Measurements from ENCODE around the gene CLIP4. TPM values are rescaled to one million over a fixed set of nuclear protein-coding genes. Genes with fewer than 3 reads are reported as not detected.

Gene CLIP4
- total and polyA plus RNA-seq, 10 of the 15 experiments (the other 5 are each of a cell fraction or from before 2014, with no cell fraction given), result 5.5 to 34.9 (median 16.8) TPM

GRCh38 chr2:29207352-29208148, 92.3 kb downstream of the CLIP4 start:
- in situ Hi-C loops (cut with MboI), result no loop called here

More at GRCh38 chr2:29207352-29208148, 92.3 kb downstream of the CLIP4 start:
- TF ChIP-seq CEBPZ (IDR thresholded peaks at IDR 0.05; ENCODE audit: low read depth, low read length) (no peak), TBL1XR1 (IDR thresholded peaks at IDR 0.05; ENCODE audit: low read depth, low read length) (no peak), IRF3 (IDR thresholded peaks at IDR 0.05) (no peak), PML (IDR thresholded peaks at IDR 0.05; ENCODE audit: low read length) (no peak), PAX5 (IDR thresholded peaks at IDR 0.05; ENCODE audit: borderline replicate concordance, low read depth, low read length) (no peak), JUND (IDR thresholded peaks at IDR 0.05; ENCODE audit: low read depth, low read length) (no peak), NR2C2 (IDR thresholded peaks at IDR 0.05; ENCODE audit: borderline replicate concordance, control insufficient read depth, insufficient read length, low read depth) (no peak), MYB (IDR thresholded peaks at IDR 0.05; ENCODE audit: borderline replicate concordance, low read depth, low read length) (no peak)
- H3K9me3 ChIP-seq (replicated peaks; ENCODE audit: control insufficient read depth, insufficient read depth, low read length), result no peaks in the 10 kb centered on the region
- DNase-seq (ENCODE audit: low read depth, low spot score) (no peak), ATAC-seq (no peak), FAIRE-seq (no peak)
- POLR2A ChIA-PET, result no interaction called here
- RAD21 ChIA-PET (ENCODE audit: unreplicated experiment), result no interaction called here
- no peaks in the 10 kb centered on the region for H3K4me1 ChIP-seq (ENCODE audit: control insufficient read depth, insufficient read depth, low read length)
- no peak overlapping the region for H3K4me2 ChIP-seq (ENCODE audit: control insufficient read depth, insufficient read depth)
- H3K79me2 ChIP-seq (ENCODE audit: control insufficient read depth, insufficient read depth, low read length), result no peaks in the 10 kb centered on the region
- H3K9ac ChIP-seq (ENCODE audit: control insufficient read depth, insufficient read depth, low read length), result no peak overlapping the region
- intact Hi-C loops (cut with micrococcal nuclease; ENCODE audit: unreplicated experiment), result no loop called here
- no peaks in the 10 kb centered on the region for H4K20me1 ChIP-seq (ENCODE audit: control insufficient read depth, insufficient read depth)
- no peaks in the 10 kb centered on the region for H3K27me3 ChIP-seq (replicated peaks in 1 of 2; ENCODE audit: control insufficient read depth in 2 of 2, insufficient read depth in 2 of 2, low read length in 1 of 2)
- no peak overlapping the region for H3K4me3 ChIP-seq
- CTCF ChIA-PET, result interaction anchor here (0.7 kb wide), 1 partner anchor 374 kb away, joined by 3 read pairs; no protein-coding TSS in a partner anchor
- SMC1A ChIA-PET (ENCODE audit: uncharacterized antibody, unreplicated experiment), result interaction anchor here (0.6 kb wide), 1 partner anchor 43 kb away, joined by 4 read pairs; no protein-coding TSS in a partner anchor
- no peaks in the 10 kb centered on the region for H3K36me3 ChIP-seq (ENCODE audit: control insufficient read depth in 2 of 2, insufficient read depth in 2 of 2, low read length in 1 of 2)
- no TSS peak for BruUV-seq (replicated peaks)
- 78% methylated on average over 3 of the region's 3 CpGs for WGBS (ENCODE audit: insufficient coverage, insufficient replicate concordance, low lambda C conversion rate, missing lambda C conversion rate)
- H2AFZ ChIP-seq (ENCODE audit: control insufficient read depth, low read depth, low read length), result no peak overlapping the region
- H3K27ac ChIP-seq (ENCODE audit: control insufficient read depth, insufficient read depth), result no peak overlapping the region

All from GM12878 (cell line).